Retinal pigment epithelial cell (primary cell): Measurements from ENCODE around the gene CAPN3.

ENCODE experiments used
- DNase-seq: peaks from one replicate; pipeline ENCODE4 v3.0.0-alpha.2; 2010; ENCODE audit warnings: low read depth
- H3K4me3 ChIP-seq: 2 replicates; pipeline ENCODE4 v1.5.1; 2011; ENCODE audit warnings: mild to moderate bottlenecking, low read length, control low read depth, moderate library complexity
- TF ChIP-seq, protein P1 (sequence below): conservative IDR thresholded peaks from 2 replicates; pipeline ENCODE4 v1.5.1; 2011; ENCODE audit warnings: low read depth, low read length, control low read depth, inconsistent platforms

The CAPN3 gene

DNA sequence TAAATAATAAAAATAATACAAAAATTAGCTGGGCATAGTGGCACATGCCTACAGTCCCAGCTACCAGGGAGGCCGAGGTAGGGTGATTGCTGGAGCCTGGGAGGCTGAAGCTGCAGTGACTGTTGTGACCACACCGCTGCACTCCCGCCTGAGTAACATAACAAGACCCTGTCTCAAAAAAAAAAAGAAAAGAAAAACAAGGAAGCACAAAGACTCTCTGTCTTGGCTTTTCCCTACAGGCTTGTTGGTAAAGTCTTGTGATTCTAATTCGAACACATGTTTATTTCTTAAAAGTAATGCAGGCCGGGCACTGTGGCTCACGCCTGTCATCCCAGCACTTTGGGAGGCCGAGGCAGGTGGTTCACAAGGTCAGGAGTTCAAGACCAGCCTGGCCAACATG, 60.1 kb downstream of the CAPN3 start:
- no peak overlapping the region for H3K4me3 ChIP-seq
- DNase-seq, result no peak
- TF ChIP-seq, protein P1, sequence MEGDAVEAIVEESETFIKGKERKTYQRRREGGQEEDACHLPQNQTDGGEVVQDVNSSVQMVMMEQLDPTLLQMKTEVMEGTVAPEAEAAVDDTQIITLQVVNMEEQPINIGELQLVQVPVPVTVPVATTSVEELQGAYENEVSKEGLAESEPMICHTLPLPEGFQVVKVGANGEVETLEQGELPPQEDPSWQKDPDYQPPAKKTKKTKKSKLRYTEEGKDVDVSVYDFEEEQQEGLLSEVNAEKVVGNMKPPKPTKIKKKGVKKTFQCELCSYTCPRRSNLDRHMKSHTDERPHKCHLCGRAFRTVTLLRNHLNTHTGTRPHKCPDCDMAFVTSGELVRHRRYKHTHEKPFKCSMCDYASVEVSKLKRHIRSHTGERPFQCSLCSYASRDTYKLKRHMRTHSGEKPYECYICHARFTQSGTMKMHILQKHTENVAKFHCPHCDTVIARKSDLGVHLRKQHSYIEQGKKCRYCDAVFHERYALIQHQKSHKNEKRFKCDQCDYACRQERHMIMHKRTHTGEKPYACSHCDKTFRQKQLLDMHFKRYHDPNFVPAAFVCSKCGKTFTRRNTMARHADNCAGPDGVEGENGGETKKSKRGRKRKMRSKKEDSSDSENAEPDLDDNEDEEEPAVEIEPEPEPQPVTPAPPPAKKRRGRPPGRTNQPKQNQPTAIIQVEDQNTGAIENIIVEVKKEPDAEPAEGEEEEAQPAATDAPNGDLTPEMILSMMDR, result no peak

DNA sequence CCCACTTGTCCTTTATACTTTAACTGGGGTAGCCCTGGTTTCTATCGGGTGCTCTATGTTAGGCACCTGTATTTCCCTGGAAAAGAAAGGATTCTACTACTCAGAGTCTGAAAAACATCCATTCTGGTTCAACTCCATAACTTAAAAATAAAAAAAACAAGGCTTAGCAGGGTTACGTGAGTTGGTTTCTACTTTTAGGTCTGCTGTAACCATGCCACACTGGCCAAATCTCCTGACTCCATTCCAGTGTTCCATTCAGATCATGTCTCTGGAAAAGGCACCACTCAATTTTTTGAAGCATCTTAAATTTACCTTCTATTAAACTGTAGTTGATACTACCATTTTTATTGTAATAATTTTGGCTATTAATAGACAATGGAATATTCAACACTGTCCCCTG, 62.1 kb downstream of the CAPN3 start:
- TF ChIP-seq, protein P1, result no peak
- DNase-seq, result no peak
- no peak overlapping the region for H3K4me3 ChIP-seq

DNA sequence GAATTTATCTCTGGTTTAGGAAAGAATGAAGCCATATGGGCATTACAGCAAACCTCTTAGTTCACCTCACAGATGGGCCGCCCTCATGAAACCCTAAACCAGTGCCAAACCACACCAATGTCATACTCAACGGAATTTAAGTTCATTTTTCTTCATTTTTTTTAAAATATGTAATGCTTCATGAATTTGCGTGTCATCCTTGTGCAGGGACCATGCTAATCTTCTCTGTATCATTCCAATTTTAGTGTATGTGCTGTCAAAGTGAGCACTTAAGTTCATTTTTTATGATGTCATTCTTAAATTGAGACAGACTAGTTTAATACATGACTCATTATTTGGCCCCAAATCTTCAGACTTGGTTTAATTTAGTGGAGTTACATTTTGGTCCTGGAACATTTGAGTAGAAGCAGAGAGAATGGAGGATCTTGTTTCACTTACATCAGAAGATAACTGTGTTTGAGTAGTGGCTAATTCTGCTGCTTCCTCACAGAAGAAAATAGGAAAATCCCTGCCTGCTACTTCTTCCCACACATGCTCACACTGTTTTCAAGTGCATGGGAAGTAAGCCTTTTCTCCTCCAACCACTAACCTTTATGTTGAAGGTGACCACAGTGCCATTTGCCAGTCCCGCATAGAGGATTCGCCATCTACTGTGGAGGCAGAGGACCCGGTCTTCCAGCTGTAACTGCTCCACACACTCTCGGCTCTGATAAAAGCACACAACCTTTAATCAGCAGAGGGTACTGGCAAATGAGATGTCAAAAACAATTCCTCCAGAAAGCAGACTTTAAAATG, 68.3 kb downstream of the CAPN3 start:
- TF ChIP-seq, protein P1, result no peak
- H3K4me3 ChIP-seq, result no peak overlapping the region
- DNase-seq, result no peak

DNA sequence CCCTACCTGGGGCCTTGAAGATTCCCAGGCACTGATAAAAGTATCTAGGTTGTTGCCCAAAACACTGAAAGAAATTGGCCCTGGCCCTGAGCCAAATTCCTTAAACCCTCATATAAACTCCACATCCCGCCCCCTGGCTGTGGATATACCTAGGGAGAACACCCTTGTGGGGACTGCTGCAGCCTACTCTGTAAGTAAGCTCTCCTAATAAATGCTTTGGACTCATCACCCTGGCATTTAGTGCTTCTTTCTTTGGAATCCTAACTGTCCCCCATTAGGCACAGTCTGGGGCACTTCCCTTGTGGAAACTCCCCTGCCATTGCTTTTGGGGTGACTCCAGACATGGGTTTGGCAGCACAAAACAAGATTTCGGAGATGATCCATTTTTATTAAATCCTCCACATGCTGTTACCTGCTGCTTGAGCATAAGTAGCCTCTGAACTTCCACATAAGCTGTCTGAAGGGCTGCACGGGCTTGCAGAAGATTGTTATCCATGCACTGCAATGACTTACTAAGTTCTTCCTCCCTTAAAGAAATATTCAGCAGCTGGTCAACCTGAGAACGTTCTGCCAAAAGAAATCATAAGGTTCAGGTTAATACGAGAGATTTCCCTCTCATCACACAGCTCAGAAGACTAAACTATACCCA, 85.2 kb downstream of the CAPN3 start:
- TF ChIP-seq, protein P1, result peak; percentile 13
- no peak for DNase-seq
- no peak overlapping the region for H3K4me3 ChIP-seq

DNA sequence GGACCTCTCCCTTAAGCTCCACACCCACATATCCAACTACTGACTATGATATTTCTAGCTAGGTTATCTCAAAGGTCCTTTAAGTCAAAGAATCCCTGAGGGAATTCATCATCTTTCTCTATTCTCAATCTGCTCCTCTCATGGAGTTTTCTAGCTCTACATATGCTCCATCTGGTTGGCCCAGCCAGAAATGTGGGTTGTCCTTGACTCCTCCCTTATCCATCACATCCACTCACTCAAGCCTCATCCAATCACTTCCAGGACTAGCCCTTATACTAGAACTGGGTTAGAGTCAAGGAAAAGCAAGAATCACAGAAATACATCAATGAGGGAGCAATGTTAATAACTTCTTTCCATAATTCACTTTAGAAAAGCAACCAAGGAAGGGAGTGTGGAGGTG, 86.2 kb downstream of the CAPN3 start:
- DNase-seq, result no peak
- H3K4me3 ChIP-seq, result no peak overlapping the region
- TF ChIP-seq, protein P1, result no peak

DNA sequence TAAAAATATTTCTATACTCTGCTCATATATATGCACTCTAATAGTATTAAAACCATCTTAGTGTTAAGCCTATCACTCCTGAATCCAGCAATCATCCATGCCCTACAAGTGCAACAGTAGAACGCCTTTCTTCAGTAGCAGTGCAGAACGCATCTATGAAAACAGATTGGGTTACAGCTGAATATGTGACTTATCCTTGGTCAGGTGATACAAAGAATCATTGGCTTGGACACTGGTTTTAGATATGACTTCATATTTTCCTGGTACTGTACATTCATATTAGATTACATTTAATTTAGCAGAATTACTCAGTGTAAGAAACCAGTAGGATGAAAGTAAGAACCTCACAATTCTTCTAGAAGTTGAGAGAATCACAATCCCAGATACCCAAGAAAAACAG, 88.3 kb downstream of the CAPN3 start:
- H3K4me3 ChIP-seq, result no peak overlapping the region
- DNase-seq, result no peak
- TF ChIP-seq, protein P1, result no peak

DNA sequence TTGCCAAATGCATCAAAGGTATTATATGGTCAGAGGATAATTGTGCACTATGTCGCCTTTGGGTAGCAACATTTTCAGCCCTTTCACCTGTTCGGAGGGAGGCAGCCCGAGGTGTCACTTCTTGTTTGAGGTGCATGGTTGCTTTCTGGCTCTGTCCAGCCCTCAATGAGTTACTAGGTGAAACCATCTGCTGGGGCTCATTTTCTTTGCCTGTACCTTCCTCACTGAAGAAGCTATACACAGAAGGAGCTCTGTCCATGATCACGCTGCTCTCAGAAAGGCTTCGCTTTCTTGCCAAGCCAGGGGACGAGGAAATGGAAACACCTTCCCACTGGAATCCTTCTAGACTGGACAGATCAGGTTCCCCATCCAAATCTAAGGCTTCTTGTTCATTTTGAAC, 89.0 kb downstream of the CAPN3 start:
- no peak overlapping the region for H3K4me3 ChIP-seq
- DNase-seq, result no peak
- TF ChIP-seq, protein P1, result no peak
